GM12873 (cell line): Measurements from ENCODE around the gene SIPA1L3.

ENCODE experiments used
- CTCF ChIP-seq: IDR thresholded peaks from 2 replicates; pipeline ENCODE4 v1.5.1; 2012; ENCODE audit warnings: low read depth, mild to moderate bottlenecking, moderate library complexity, low read length, control low read depth; ENCODE audit not compliant: insufficient read depth; ENCODE audit errors: missing control alignments

The SIPA1L3 gene

GRCh38 chr19:38055010-38055409 is 148.0 kb downstream of the SIPA1L3 start:
- TF ChIP-seq CTCF, result no peak

- TF ChIP-seq CTCF, result no peak
Measured at GRCh38 chr19:38055655-38056521, 148.9 kb downstream of the SIPA1L3 start.

GRCh38 chr19:38056646-38057045 is 149.6 kb downstream of the SIPA1L3 start:
- TF ChIP-seq CTCF, result no peak

GRCh38 chr19:38057959-38058690 is 151.1 kb downstream of the SIPA1L3 start:
- no peak for TF ChIP-seq CTCF

- TF ChIP-seq CTCF, result no peak
Measured at GRCh38 chr19:38059897-38060296, 152.9 kb downstream of the SIPA1L3 start.

GRCh38 chr19:38060331-38060730 is 153.3 kb downstream of the SIPA1L3 start:
- no peak for TF ChIP-seq CTCF

GRCh38 chr19:38061294-38061693 is 154.3 kb downstream of the SIPA1L3 start:
- TF ChIP-seq CTCF, result no peak
